Measurements from ENCODE around the gene MGST2.
A peak's percentile ranks its signal among the peaks of the same experiment; 100 is the strongest.

DNA sequence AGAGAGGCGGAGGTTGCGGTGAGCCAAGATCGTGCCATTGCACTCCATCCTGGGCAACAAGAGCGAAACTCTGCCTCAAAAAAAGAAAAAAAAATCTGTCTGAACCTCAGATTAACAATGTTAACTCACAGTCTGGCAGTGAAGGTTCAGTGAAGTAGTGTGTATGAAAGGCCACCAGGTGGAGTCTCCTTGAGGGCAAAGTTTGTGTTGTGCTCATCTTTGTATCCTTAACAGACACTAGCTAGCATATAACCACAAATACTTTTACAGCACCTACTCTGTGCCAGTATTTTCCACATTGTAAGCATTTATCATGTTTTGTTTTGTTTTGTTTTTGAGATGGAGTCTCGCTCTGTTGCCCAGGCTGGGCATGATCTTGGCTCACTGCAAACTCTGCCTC, 46.0 kb upstream of the MGST2 start:
- TF ChIP-seq, protein P1, sequence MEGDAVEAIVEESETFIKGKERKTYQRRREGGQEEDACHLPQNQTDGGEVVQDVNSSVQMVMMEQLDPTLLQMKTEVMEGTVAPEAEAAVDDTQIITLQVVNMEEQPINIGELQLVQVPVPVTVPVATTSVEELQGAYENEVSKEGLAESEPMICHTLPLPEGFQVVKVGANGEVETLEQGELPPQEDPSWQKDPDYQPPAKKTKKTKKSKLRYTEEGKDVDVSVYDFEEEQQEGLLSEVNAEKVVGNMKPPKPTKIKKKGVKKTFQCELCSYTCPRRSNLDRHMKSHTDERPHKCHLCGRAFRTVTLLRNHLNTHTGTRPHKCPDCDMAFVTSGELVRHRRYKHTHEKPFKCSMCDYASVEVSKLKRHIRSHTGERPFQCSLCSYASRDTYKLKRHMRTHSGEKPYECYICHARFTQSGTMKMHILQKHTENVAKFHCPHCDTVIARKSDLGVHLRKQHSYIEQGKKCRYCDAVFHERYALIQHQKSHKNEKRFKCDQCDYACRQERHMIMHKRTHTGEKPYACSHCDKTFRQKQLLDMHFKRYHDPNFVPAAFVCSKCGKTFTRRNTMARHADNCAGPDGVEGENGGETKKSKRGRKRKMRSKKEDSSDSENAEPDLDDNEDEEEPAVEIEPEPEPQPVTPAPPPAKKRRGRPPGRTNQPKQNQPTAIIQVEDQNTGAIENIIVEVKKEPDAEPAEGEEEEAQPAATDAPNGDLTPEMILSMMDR (IDR thresholded peaks at IDR 0.05; ENCODE audit: low read depth, low read length, poor library complexity, severe bottlenecking), result peak; percentile 57
- TF ChIP-seq EZH2phosphoT487 (IDR thresholded peaks at IDR 0.05; ENCODE audit: borderline replicate concordance, low read length), result no peak

All from DOHH2 (cell line).